Stimulated activated CD8-positive, alpha-beta memory T cell treated with anti-CD3 and anti-CD28 coated beads, Interleukin-2, amount 100 ng/mL, for 48 hours (primary cell): ENCODE results near the gene PCSK1N.

Source experiments
- DNase-seq, 2 donors: peaks; one replicate each; pipeline ENCODE4 v3.0.0-alpha.2; 2020; ENCODE audit warnings: low read depth in 2 of 2

Gene PCSK1N

GRCh38 chrX:48789366-48790220 lies 45.8 kb downstream of the PCSK1N start:
- no peak for DNase-seq

GRCh38 chrX:48787505-48788443 lies 47.6 kb downstream of the PCSK1N start:
- no peak for DNase-seq

GRCh38 chrX:48786825-48787504 lies 48.4 kb downstream of the PCSK1N start:
- DNase-seq = no peak

GRCh38 chrX:48786341-48786800 lies 49.0 kb downstream of the PCSK1N start, which contains the start of gene GATA1:
TSS of gene GATA1 (plus strand) at chrX:48786590. CDS start at chrX:48791110, 4,520 bp downstream.
- no peak for DNase-seq

GRCh38 chrX:48785540-48786214 lies 49.7 kb downstream of the PCSK1N start:
- DNase-seq = no peak

- no peak for DNase-seq
These were observed 50.2 kb downstream of the PCSK1N start for GRCh38 chrX:48785186-48785539.

GRCh38 chrX:48784726-48785125 lies 50.7 kb downstream of the PCSK1N start:
- no peak for DNase-seq

- DNase-seq = no peak
These were observed 52.6 kb downstream of the PCSK1N start for GRCh38 chrX:48782795-48783194.

GRCh38 chrX:48782216-48782615 lies 53.2 kb downstream of the PCSK1N start:
- DNase-seq = no peak

GRCh38 chrX:48781705-48782104 lies 53.7 kb downstream of the PCSK1N start:
- no peak for DNase-seq
